NT2/D1 (cell line): ENCODE measurements around the gene BTG4.

Experiments
- YY1 ChIP-seq: IDR thresholded peaks from 2 replicates; pipeline ENCODE4 v1.6.1; 2011; ENCODE audit not compliant: insufficient read length, insufficient read depth
- ZNF274 ChIP-seq: IDR thresholded peaks from 2 replicates; pipeline ENCODE4 v1.6.1; 2011; ENCODE audit warnings: mild to moderate bottlenecking, low read depth, low read length

DNA sequence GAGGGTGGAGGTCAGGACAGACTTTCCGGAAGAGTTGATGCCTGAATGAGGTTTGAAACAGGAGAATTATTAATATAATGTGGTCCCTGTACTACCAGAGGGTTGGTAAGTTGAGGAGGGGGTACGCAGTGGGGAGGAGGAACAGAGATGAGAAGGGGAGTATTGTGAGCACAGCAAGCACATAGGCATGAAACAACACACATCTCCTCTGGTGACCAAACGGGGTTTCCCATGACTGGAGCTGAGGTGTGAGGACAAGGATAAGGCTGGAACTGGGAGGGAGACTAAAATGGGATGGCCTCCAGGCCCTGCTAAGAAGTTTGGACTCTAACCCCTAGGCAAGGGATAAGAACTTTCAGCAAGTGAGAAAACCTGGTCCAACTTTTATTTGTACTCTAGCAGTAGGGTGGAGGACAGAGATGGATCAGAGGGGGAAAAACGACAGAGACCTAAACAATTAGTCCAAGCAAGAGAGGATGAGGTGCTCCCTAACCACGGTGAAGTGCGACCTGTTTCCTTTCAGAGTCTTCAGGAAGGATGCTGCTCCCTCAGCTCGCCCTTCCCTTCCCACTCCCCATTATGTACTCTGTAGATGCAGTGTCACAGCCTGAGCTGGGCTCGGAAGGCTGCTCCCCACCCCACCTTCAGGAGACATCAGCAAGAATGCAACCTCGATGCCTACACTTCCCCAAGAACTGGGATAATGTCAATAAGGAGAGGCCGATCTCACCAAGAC lies 59.2 kb downstream of the BTG4 start:
- no peak for TF ChIP-seq ZNF274
- TF ChIP-seq YY1: no peak
